HG02943 (cell line): ENCODE results near the gene HS2ST1.
"Not testable (repeated sequence)": the region's sequence is repeated elsewhere in the genome, so short reads cannot be mapped to it uniquely, and the experiment has no call there.

Experiments used
- ATAC-seq: cut with Tn5 transposase; IDR thresholded peaks from one replicate; pipeline ENCODE4 v1.9.1; 2021; ENCODE audit warnings: mild to moderate bottlenecking, low read depth, moderate library complexity; ENCODE audit not compliant: unreplicated experiment

HS2ST1 gene

GRCh38 chr1:86914601-86914997, at the start of gene HS2ST1:
Gene HS2ST1 (plus strand): TSS chr1:86914635.
- ATAC-seq = no peak

DNA sequence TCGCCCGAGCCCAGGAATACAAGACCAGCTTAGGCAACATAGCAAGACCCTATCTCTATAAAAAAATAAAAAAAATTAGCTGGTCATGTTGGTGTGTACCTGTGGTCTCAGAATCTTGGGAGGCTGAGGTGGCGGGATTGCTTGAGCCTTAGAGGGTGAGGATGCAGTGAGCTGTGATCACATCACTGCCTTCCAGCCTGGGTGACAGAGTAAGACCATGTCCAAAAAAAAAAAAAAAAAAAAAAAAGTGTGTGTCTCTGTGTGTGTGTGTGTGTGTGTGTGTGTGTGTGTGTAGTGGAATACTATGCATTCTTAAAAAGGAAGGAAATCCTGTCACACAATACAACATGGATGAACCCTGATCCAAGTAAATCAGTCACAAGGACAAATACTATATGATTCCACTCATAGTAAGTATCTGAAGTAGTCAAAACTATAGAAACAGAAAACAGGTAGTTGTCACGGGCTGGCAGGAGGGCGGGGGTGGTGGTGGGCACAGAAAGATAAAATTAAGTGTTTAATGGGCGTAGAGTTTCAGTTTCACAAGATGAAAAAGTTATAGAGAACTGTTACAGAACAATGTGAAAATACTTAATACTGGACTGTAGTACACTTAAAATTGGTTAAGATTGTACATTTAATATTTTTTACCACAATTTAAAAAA, 48.3 kb upstream of the HS2ST1 start:
- ATAC-seq = no peak

DNA sequence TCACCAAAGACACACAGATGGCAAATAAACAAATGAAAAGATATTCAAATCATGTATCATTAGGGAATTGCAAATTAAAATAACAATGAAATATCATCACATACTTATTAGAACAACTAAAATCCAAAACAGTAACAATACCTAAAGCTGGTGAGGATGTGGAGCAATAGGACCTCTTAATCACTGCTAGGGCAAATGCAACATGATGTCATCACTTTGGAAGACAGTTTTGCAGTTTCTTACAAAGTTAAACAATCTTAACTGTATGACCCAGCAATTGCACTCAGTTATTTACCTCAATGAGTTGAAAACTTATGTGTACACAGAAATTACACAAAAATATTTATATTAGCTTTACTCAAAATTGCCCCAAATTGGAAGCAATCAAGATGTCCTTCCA, 47.8 kb upstream of the HS2ST1 start:
- no peak for ATAC-seq

GRCh38 chr1:86867278-86867677, 47.2 kb upstream of the HS2ST1 start:
- ATAC-seq = not testable (repeated sequence)

DNA sequence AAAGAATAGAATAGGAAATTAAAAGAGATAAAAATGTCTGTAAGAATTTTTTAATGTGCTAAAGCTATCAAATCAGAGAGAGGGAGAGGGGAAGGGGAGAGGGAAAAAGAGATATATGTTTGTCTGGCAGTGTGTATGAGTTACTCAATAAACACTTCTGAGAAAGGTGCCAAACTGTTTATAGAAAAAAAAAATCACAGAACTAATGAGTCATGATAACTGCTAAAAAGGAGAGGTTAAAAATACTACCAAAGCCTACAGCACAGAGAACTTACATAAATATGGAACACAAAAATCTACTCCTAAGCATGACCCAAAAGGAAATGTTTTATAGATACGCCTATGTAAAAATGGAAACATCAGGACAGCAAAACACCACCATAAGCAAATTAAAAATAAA, 46.0 kb upstream of the HS2ST1 start:
- ATAC-seq = no peak

DNA sequence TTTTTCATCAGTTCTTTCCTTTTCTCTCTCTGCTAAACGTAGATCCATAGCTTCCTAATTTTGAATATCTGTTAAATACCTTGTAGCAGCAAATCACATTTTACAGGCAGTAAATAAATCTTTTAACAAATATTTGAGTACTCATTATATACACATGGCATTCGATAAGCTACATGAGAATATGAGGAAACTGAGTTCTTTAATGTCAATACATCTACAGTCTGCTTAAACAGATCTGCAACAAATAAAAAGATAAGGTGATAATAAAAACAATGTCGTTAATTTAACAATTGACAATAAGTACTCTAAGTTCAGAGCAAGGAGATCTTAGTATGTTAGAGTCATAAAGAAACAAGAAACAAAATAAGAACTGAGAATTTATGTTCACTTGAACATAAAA, 43.4 kb upstream of the HS2ST1 start:
- ATAC-seq = no peak

DNA sequence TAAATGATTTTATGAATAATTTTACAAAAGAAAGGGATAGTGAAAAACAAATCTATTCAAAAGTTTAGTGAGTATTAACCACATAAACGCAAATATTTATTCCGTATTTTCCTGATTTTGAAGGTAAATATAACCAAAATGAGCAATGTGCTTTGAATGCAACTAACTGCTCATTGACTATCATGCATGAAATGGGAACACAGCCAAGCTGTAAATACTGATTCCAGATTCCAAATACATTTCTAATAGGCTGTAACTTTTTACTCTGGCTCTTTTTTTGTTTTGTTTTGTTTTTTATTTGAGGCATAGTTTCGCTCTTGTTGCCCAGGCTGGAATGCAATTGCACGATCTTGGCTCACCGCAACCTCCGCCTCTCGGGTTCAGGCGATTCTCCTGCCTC, 42.3 kb upstream of the HS2ST1 start:
- no peak for ATAC-seq

GRCh38 chr1:86875722-86876121, 38.7 kb upstream of the HS2ST1 start:
- no peak for ATAC-seq

- ATAC-seq = no peak
Measured at GRCh38 chr1:86887479-86888162, 26.8 kb upstream of the HS2ST1 start.

GRCh38 chr1:86888327-86888726, 26.1 kb upstream of the HS2ST1 start:
- ATAC-seq = no peak

DNA sequence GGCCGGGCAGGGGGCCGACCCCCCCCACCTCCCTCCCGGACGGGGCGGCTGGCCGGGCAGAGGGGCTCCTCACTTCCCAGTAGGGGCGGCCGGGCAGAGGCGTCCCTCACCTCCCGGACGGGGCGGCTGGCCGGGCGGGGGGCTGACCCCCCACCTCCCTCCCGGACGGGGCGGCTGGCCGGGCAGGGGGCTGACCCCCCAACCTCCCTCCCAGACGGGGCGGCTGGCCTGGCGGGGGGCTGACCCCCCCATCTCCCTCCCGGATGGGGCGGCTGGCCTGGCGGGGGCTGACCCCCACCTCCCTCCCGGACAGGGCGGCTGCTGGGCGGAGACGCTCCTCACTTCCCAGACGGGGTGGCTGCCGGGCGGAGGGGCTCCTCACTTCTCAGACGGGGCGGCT, 15.0 kb upstream of the HS2ST1 start:
- ATAC-seq = not testable (repeated sequence)

DNA sequence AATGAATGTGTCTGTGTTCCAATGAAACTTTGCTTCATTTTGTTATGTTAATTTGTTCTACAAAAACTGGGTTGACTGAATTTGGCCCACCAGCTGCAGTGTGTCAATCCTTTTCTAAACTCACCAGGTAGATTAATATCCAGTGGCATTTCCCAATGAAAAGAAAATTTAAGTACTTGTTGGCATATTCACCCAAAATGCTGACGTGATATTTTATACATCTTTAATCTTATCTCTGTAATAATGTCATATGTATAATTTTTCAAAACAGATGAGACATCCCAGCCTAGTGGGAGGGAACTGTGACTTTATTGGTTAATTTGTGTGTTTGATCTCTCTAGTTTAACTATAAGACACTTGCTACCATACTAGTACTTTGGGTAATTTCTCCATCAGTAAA, 8.6 kb upstream of the HS2ST1 start:
- no peak for ATAC-seq

GRCh38 chr1:86906419-86906818, 8.0 kb upstream of the HS2ST1 start:
- no peak for ATAC-seq

DNA sequence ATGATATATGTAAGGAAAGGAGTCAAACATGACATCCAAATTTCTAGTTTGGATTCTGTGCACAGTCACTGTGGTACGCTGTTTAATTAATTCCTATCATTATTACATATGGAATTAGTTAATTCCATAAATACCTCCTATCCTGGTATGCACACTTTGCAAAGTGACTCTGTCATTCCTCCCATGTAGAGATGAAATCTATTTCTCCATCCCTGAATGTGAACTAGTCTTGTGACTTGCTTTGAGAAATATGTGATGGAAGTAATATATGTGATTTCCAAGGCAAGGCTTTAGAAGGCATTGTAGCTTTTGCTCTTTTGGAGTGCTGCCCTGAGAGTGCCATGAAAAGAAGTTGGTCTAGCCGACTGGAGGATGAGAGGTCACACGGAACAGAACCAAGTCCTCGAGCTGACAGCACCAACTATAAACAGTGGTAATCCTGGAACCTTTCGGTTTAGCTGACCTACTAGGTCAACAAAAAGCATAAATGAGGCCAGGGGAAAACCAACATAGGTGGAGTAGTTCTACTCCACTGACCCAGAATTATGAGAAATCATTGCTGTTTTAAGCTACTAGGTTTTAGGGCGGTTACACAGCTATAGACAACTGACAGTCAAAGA, 2.0 kb upstream of the HS2ST1 start:
- ATAC-seq = no peak

DNA sequence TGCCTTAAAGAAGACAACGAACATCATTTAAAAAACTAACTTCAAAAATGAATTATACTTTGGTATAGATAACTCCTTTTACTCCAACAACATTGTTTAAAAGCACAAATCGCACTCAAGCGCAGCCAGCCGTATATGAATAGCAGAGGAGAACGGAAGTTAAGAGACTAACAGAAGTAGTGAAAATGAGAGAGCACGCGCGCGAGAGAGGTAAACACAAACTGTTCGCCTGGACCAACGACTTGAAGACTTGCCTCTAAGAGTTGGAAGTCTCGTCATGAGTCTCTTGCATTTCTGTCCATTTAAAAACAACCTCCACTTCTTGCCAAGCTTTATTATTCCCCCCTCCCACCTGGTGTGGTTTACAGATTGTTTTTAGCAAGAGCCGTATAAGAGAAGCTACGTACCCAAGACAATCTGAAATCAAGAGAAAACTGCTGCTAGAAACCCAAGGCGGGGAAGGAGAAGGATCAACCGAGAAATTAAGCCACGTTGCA, 988 bp upstream of the HS2ST1 start:
- no peak for ATAC-seq

GRCh38 chr1:86913896-86914600, 387 bp upstream of the HS2ST1 start, which contains the start of gene SELENOF:
Gene SELENOF (minus strand): TSS chr1:86914126. CDS start chr1:86914111, 15 bp downstream.
- peak; percentile 79 for ATAC-seq

DNA sequence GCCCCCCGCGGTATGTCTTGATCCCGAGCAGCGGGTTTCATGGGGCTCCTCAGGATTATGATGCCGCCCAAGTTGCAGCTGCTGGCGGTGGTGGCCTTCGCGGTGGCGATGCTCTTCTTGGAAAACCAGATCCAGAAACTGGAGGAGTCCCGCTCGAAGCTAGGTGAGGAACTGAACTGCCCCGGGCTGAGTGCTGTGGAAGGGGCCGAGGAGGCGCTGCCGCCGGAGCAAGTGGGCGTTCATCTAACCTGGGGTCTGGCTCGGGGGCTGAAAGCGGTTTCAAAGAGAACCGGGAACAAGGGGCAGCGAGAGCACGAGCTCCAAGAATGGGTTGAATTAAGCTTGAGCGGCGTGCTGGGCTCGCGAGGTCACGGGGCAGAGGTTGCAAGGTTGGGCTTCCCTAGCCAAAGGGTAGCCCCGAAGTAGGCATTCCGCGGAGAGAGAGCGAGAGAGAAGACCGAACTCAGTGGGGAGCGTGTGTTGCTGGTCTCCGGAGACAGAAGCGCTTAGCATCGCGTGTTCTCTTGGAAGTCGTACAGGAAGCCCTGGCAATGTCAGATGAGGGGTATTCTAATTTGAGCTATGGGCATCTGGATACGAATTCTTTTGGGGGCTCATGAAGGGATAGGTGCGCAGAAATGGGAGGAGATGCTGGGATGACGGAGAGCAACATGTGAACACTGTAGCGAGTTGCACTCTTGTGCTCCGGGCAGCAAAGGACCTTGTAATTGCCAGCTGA, 732 bp downstream of the HS2ST1 start:
- ATAC-seq = no peak

GRCh38 chr1:86915737-86916235, 1.4 kb downstream of the HS2ST1 start:
- no peak for ATAC-seq

DNA sequence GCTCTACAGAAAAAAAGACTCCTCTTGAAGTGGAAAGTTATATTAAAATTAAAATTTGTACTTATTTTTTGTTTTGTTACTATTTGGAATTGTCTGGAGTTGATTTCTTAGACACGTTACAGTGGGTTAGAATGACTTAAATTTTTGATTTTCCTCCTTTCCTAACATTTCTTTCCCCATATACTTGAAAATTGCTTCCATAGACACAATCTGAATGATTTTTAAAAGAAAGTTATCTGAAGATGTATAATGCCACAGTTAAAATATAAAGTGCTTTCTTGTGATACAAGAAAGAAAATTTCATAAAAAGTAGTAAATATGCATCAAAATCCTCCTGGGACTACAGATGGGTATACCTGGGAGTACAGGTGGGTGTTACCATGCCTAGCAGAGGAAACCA, 2.3 kb downstream of the HS2ST1 start:
- no peak for ATAC-seq

DNA sequence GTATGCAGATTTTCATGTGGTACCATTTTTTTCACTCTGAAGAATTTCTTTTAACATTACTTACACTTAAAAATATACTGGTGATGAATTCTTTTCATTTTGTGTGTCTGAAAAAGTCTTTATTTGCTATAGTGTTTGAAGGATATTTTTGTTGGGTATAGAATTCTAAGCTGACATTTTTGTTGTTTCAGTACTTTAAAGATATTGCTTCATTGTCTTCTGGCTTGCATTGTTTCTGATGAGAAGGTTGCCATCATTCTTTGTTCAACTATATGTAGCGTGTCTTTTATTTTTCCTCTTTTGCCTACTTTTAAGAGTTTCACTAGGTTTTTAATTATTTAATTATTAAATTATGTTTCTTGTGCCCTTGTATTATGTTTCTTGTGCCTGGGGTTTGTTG, 8.0 kb downstream of the HS2ST1 start:
- no peak for ATAC-seq
